Mucosa of rectum (tissue), 2 donors: Measurements from ENCODE around the gene SLC8A1.

Source experiments
- H3K27ac ChIP-seq, 2 donors: one replicate each; pipeline ENCODE4 v1.7.0; 2013; ENCODE audit warnings: inconsistent platforms in 2 of 2, low read depth in 2 of 2, low read length in 2 of 2
- H3K27me3 ChIP-seq, 2 donors: one replicate each; pipeline ENCODE4 v1.7.0; 2013; ENCODE audit warnings: low read length in 2 of 2; ENCODE audit not compliant: control insufficient read depth in 2 of 2, insufficient read depth in 2 of 2
- H3K36me3 ChIP-seq, 2 donors: one replicate each; pipeline ENCODE4 v1.7.0; 2013; ENCODE audit warnings: low read length in 2 of 2; ENCODE audit not compliant: control insufficient read depth in 2 of 2, insufficient read depth in 2 of 2
- H3K4me1 ChIP-seq, 2 donors: one replicate each; pipeline ENCODE4 v1.7.0; 2013; ENCODE audit warnings: low read length in 2 of 2, mild to moderate bottlenecking in 1 of 2; ENCODE audit not compliant: control insufficient read depth in 2 of 2, insufficient read depth in 2 of 2
- H3K4me3 ChIP-seq, 2 donors: one replicate each; pipeline ENCODE4 v1.7.0; 2013; ENCODE audit warnings: low read length in 2 of 2
- H3K9ac ChIP-seq, 2 donors: one replicate each; pipeline ENCODE4 v1.7.0; 2013; ENCODE audit warnings: low read length in 2 of 2, low read depth in 1 of 2, mild to moderate bottlenecking in 1 of 2
- H3K9me3 ChIP-seq, 2 donors: one replicate each; pipeline ENCODE4 v1.7.0; 2013; ENCODE audit warnings: low read length in 2 of 2; ENCODE audit not compliant: control insufficient read depth in 2 of 2
- donor health status: healthy.
- donor health status: Normal muscosa, but diverticular disease.

Gene SLC8A1

GRCh38 chr2:40302751-40303325, 149.1 kb downstream of the SLC8A1 start:
- Histone ChIP-seq H3K9ac (no peak overlapping the region), H3K36me3 (no peaks in the 10 kb centered on the region), H3K4me1 (no peaks in the 10 kb centered on the region), H3K9me3 (no peaks in the 10 kb centered on the region), H3K4me3 (no peak overlapping the region), H3K27ac (no peak overlapping the region), H3K27me3 (no peaks in the 10 kb centered on the region)

- no peak overlapping the region for H3K27ac ChIP-seq
- H3K9me3 ChIP-seq: no peaks in the 10 kb centered on the region
- no peaks in the 10 kb centered on the region for H3K36me3 ChIP-seq
- H3K4me3 ChIP-seq: no peak overlapping the region
- no peaks in the 10 kb centered on the region for H3K4me1 ChIP-seq
- no peak overlapping the region for H3K9ac ChIP-seq
- no peaks in the 10 kb centered on the region for H3K27me3 ChIP-seq
Measured at GRCh38 chr2:40300391-40300790, 151.5 kb downstream of the SLC8A1 start.

GRCh38 chr2:40299781-40300180, 152.1 kb downstream of the SLC8A1 start:
- no peaks in the 10 kb centered on the region for H3K36me3 ChIP-seq
- no peak overlapping the region for H3K4me3 ChIP-seq
- H3K27ac ChIP-seq: no peak overlapping the region
- no peak overlapping the region for H3K9ac ChIP-seq
- H3K27me3 ChIP-seq: no peaks in the 10 kb centered on the region
- no peaks in the 10 kb centered on the region for H3K9me3 ChIP-seq
- no peaks in the 10 kb centered on the region for H3K4me1 ChIP-seq

- no peak overlapping the region for H3K9ac ChIP-seq
- no peak overlapping the region for H3K27ac ChIP-seq
- no peak overlapping the region for H3K4me3 ChIP-seq
- no peaks in the 10 kb centered on the region for H3K27me3 ChIP-seq
- H3K9me3 ChIP-seq: no peaks in the 10 kb centered on the region
- H3K36me3 ChIP-seq: no peaks in the 10 kb centered on the region
- H3K4me1 ChIP-seq: no peaks in the 10 kb centered on the region
Measured at GRCh38 chr2:40299173-40299572, 152.7 kb downstream of the SLC8A1 start.

GRCh38 chr2:40298026-40298425, 153.9 kb downstream of the SLC8A1 start:
- Histone ChIP-seq H3K4me3 (no peak overlapping the region), H3K27ac (no peak overlapping the region), H3K4me1 (no peaks in the 10 kb centered on the region), H3K36me3 (no peaks in the 10 kb centered on the region), H3K9me3 (no peaks in the 10 kb centered on the region), H3K9ac (no peak overlapping the region), H3K27me3 (no peaks in the 10 kb centered on the region)

GRCh38 chr2:40292291-40292690, 159.6 kb downstream of the SLC8A1 start:
- Histone ChIP-seq H3K9ac (no peak overlapping the region), H3K9me3 (no peaks in the 10 kb centered on the region)

GRCh38 chr2:40289771-40290404, 162.0 kb downstream of the SLC8A1 start:
- no peaks in the 10 kb centered on the region for H3K9me3 ChIP-seq
- no peak overlapping the region for H3K9ac ChIP-seq
- no peaks in the 10 kb centered on the region for H3K27me3 ChIP-seq
- H3K36me3 ChIP-seq: no peaks in the 10 kb centered on the region
- H3K4me1 ChIP-seq: no peaks in the 10 kb centered on the region
- H3K27ac ChIP-seq: no peak overlapping the region
- H3K4me3 ChIP-seq: peak overlapping the region; percentile 45 to 55

More at GRCh38 chr2:40292291-40292690, 159.6 kb downstream of the SLC8A1 start:
- Histone ChIP-seq H3K4me3 (no peak overlapping the region), H3K27me3 (no peaks in the 10 kb centered on the region), H3K4me1 (no peaks in the 10 kb centered on the region), H3K27ac (no peak overlapping the region), H3K36me3 (no peaks in the 10 kb centered on the region)

- Histone ChIP-seq H3K9ac (no peak overlapping the region), H3K4me1 (no peaks in the 10 kb centered on the region), H3K9me3 (no peaks in the 10 kb centered on the region), H3K4me3 (no peak overlapping the region), H3K27me3 (no peaks in the 10 kb centered on the region), H3K27ac (no peak overlapping the region), H3K36me3 (no peaks in the 10 kb centered on the region)
Measured at GRCh38 chr2:40287773-40288172, 164.1 kb downstream of the SLC8A1 start.

- no peaks in the 10 kb centered on the region for H3K4me1 ChIP-seq
- H3K4me3 ChIP-seq: no peak overlapping the region
- H3K9ac ChIP-seq: no peak overlapping the region
- no peak overlapping the region for H3K27ac ChIP-seq
- H3K36me3 ChIP-seq: no peaks in the 10 kb centered on the region
- H3K9me3 ChIP-seq: no peaks in the 10 kb centered on the region
- H3K27me3 ChIP-seq: no peaks in the 10 kb centered on the region
Measured at GRCh38 chr2:40287195-40287594, 164.7 kb downstream of the SLC8A1 start.

- H3K9ac ChIP-seq: no peak overlapping the region
- no peaks in the 10 kb centered on the region for H3K27me3 ChIP-seq
- H3K4me3 ChIP-seq: no peak overlapping the region
- no peaks in the 10 kb centered on the region for H3K9me3 ChIP-seq
- no peak overlapping the region for H3K27ac ChIP-seq
- H3K4me1 ChIP-seq: no peaks in the 10 kb centered on the region
- no peaks in the 10 kb centered on the region for H3K36me3 ChIP-seq
Measured at GRCh38 chr2:40286721-40287120, 165.2 kb downstream of the SLC8A1 start.
